Immature natural killer cell (primary cell): ENCODE results near the gene IKBKE. TPM values are rescaled to one million over a fixed set of nuclear protein-coding genes. Genes with fewer than 3 reads are reported as not detected.

Source experiments
- DNase-seq, 3 donors: peaks; one replicate each; pipeline ENCODE4 v3.0.0; 2022; ENCODE audit warnings: mixed read lengths in 1 of 3
- H3K27ac Mint-ChIP-seq, 6 donors: one replicate each; pipeline ENCODE4 v1.8.0; 2020; ENCODE audit warnings: mixed read lengths in 6 of 6, mild to moderate bottlenecking in 5 of 6, inconsistent platforms in 4 of 6, moderate library complexity in 3 of 6
- H3K27me3 Mint-ChIP-seq, 3 donors: one replicate each; pipeline ENCODE4 v1.8.0; 2020 to 2021; ENCODE audit warnings: low read depth in 3 of 3, mild to moderate bottlenecking in 3 of 3, mixed read lengths in 3 of 3, moderate library complexity in 3 of 3, inconsistent platforms in 1 of 3
- H3K36me3 Mint-ChIP-seq, 3 donors: one replicate each; pipeline ENCODE4 v1.8.0; 2020; ENCODE audit warnings: mixed read lengths in 3 of 3, inconsistent platforms in 2 of 3, mild to moderate bottlenecking in 2 of 3
- H3K4me1 Mint-ChIP-seq, 2 donors: one replicate each; pipeline ENCODE4 v1.8.0; 2020; ENCODE audit warnings: inconsistent platforms in 2 of 2, mild to moderate bottlenecking in 2 of 2, mixed read lengths in 2 of 2, moderate library complexity in 1 of 2
- H3K4me3 Mint-ChIP-seq, 5 donors: one replicate each; pipeline ENCODE4 v1.8.0; 2020; ENCODE audit warnings: mild to moderate bottlenecking in 5 of 5, mixed read lengths in 5 of 5, inconsistent platforms in 3 of 5, moderate library complexity in 3 of 5
- H3K9me3 Mint-ChIP-seq, 6 donors: one replicate each; pipeline ENCODE4 v1.8.0; 2020; ENCODE audit warnings: mild to moderate bottlenecking in 6 of 6, mixed read lengths in 6 of 6, inconsistent platforms in 4 of 6, moderate library complexity in 3 of 6
- polyA plus RNA-seq, 3 donors: library from polyadenylated mRNA; unstranded; fragments of 300-500 nt; fragmentation: Illumina TruSeq; gene quantifications; one replicate each; pipeline ENCODE4 v1.2.3, GENCODE V29; 2021

The IKBKE gene
- polyA plus RNA-seq, 3 donors from 2014 or later: 21.1 to 29.7 (median 28.3) TPM

GRCh38 chr1:206518743-206519142 is 48.5 kb downstream of the IKBKE start:
- no peaks in the 10 kb centered on the region for H3K9me3 Mint-ChIP-seq
- no peak overlapping the region for H3K4me3 Mint-ChIP-seq
- peaks cover 0 to 9% (median 0%) of the 10 kb centered on the region in 3 donors for H3K36me3 Mint-ChIP-seq
- H3K27ac Mint-ChIP-seq: no peak overlapping the region
- no peak for DNase-seq
- no peaks in the 10 kb centered on the region for H3K4me1 Mint-ChIP-seq
- peaks cover 0 to 2% (median 2%) of the 10 kb centered on the region in 3 donors for H3K27me3 Mint-ChIP-seq

GRCh38 chr1:206521127-206521526 is 50.9 kb downstream of the IKBKE start:
- H3K36me3 Mint-ChIP-seq: peaks cover 0 to 2% (median 0%) of the 10 kb centered on the region in 3 donors
- no peak for DNase-seq
- H3K27me3 Mint-ChIP-seq: peaks cover 0 to 2% (median 0%) of the 10 kb centered on the region in 3 donors
- H3K4me3 Mint-ChIP-seq: no peak overlapping the region
- H3K27ac Mint-ChIP-seq: no peak overlapping the region
- no peaks in the 10 kb centered on the region for H3K4me1 Mint-ChIP-seq
- H3K9me3 Mint-ChIP-seq: no peaks in the 10 kb centered on the region

- Mint-ChIP-seq H3K27me3 (no peaks in the 10 kb centered on the region), H3K4me3 (no peak overlapping the region), H3K36me3 (no peaks in the 10 kb centered on the region), H3K27ac (no peak overlapping the region), H3K9me3 (no peaks in the 10 kb centered on the region), H3K4me1 (no peaks in the 10 kb centered on the region)
- DNase-seq: no peak
These were observed 51.6 kb downstream of the IKBKE start for GRCh38 chr1:206521694-206522402.

- Mint-ChIP-seq H3K36me3 (no peaks in the 10 kb centered on the region), H3K4me1 (no peaks in the 10 kb centered on the region), H3K27ac (peak overlapping the region in 2 of 6 donors; percentile 29 to 51), H3K9me3 (no peaks in the 10 kb centered on the region), H3K4me3 (no peak overlapping the region), H3K27me3 (peaks cover 0 to 2% (median 0%) of the 10 kb centered on the region in 3 donors)
- DNase-seq: no peak
These were observed 54.6 kb downstream of the IKBKE start for GRCh38 chr1:206524739-206525364.

- no peak overlapping the region for H3K4me3 Mint-ChIP-seq
- peaks cover 0 to 2% (median 2%) of the 10 kb centered on the region in 3 donors for H3K27me3 Mint-ChIP-seq
- no peaks in the 10 kb centered on the region for H3K36me3 Mint-ChIP-seq
- H3K9me3 Mint-ChIP-seq: no peaks in the 10 kb centered on the region
- no peaks in the 10 kb centered on the region for H3K4me1 Mint-ChIP-seq
- H3K27ac Mint-ChIP-seq: peak overlapping the region in 2 of 6 donors; percentile 1 to 69
- DNase-seq: no peak
These were observed 56.0 kb downstream of the IKBKE start for GRCh38 chr1:206526064-206526911.

- peaks cover 0 to 4% (median 2%) of the 10 kb centered on the region in 3 donors for H3K27me3 Mint-ChIP-seq
- H3K9me3 Mint-ChIP-seq: no peaks in the 10 kb centered on the region
- no peaks in the 10 kb centered on the region for H3K36me3 Mint-ChIP-seq
- no peak overlapping the region for H3K4me3 Mint-ChIP-seq
- no peak for DNase-seq
- H3K4me1 Mint-ChIP-seq: no peaks in the 10 kb centered on the region
- no peak overlapping the region for H3K27ac Mint-ChIP-seq
These were observed 59.1 kb downstream of the IKBKE start for GRCh38 chr1:206529425-206529824.

GRCh38 chr1:206532368-206532767 is 62.1 kb downstream of the IKBKE start:
- no peak for DNase-seq
- Mint-ChIP-seq H3K4me1 (no peaks in the 10 kb centered on the region), H3K27ac (no peak overlapping the region), H3K4me3 (no peak overlapping the region), H3K27me3 (peaks cover 0 to 4% (median 2%) of the 10 kb centered on the region in 3 donors), H3K36me3 (no peaks in the 10 kb centered on the region), H3K9me3 (peaks cover 0 to 2% (median 0%) of the 10 kb centered on the region in 6 donors)

GRCh38 chr1:206534552-206534951 is 64.3 kb downstream of the IKBKE start:
- Mint-ChIP-seq H3K27ac (no peak overlapping the region), H3K27me3 (peaks cover 2 to 4% (median 2%) of the 10 kb centered on the region in 3 donors), H3K36me3 (peaks cover 3 to 4% (median 4%) of the 10 kb centered on the region in 3 donors), H3K9me3 (peaks cover 0 to 2% (median 0%) of the 10 kb centered on the region in 6 donors), H3K4me3 (no peak overlapping the region), H3K4me1 (no peaks in the 10 kb centered on the region)
- DNase-seq: no peak

GRCh38 chr1:206535853-206536188 is 65.5 kb downstream of the IKBKE start:
- no peak for DNase-seq
- Mint-ChIP-seq H3K4me3 (no peak overlapping the region), H3K36me3 (peaks cover 3 to 4% (median 4%) of the 10 kb centered on the region in 3 donors), H3K4me1 (no peaks in the 10 kb centered on the region), H3K27me3 (peaks cover 2 to 4% (median 4%) of the 10 kb centered on the region in 3 donors), H3K9me3 (peaks cover 0 to 2% (median 0%) of the 10 kb centered on the region in 6 donors), H3K27ac (no peak overlapping the region)

GRCh38 chr1:206537141-206537540 is 66.9 kb downstream of the IKBKE start:
- Mint-ChIP-seq H3K27ac (no peak overlapping the region), H3K36me3 (peaks cover 3 to 4% (median 4%) of the 10 kb centered on the region in 3 donors)

GRCh38 chr1:206538086-206538770 is 68.0 kb downstream of the IKBKE start:
- Mint-ChIP-seq H3K4me3 (no peak overlapping the region), H3K4me1 (no peaks in the 10 kb centered on the region), H3K9me3 (peaks cover 0 to 2% (median 0%) of the 10 kb centered on the region in 6 donors), H3K36me3 (peaks cover 3 to 4% (median 4%) of the 10 kb centered on the region in 3 donors), H3K27me3 (peaks cover 2 to 7% (median 2%) of the 10 kb centered on the region in 3 donors), H3K27ac (no peak overlapping the region)
- DNase-seq: no peak

More at GRCh38 chr1:206537141-206537540, 66.9 kb downstream of the IKBKE start:
- DNase-seq: no peak
- H3K27me3 Mint-ChIP-seq: peaks cover 2 to 7% (median 2%) of the 10 kb centered on the region in 3 donors
- H3K9me3 Mint-ChIP-seq: peaks cover 0 to 2% (median 0%) of the 10 kb centered on the region in 6 donors
- no peak overlapping the region for H3K4me3 Mint-ChIP-seq
- H3K4me1 Mint-ChIP-seq: no peaks in the 10 kb centered on the region

GRCh38 chr1:206538901-206539640 is 68.8 kb downstream of the IKBKE start:
- peaks cover 3 to 4% (median 4%) of the 10 kb centered on the region in 3 donors for H3K36me3 Mint-ChIP-seq
- no peaks in the 10 kb centered on the region for H3K4me1 Mint-ChIP-seq
- no peak overlapping the region for H3K27ac Mint-ChIP-seq
- peaks cover 2 to 7% (median 2%) of the 10 kb centered on the region in 3 donors for H3K27me3 Mint-ChIP-seq
- H3K4me3 Mint-ChIP-seq: no peak overlapping the region
- DNase-seq: no peak
- peaks cover 0 to 2% (median 0%) of the 10 kb centered on the region in 6 donors for H3K9me3 Mint-ChIP-seq
